Activated CD4-positive, alpha-beta T cell treated with anti-CD3 and anti-CD28 coated beads for 1 hour (primary cell): ENCODE results near the gene FOXK2.
A peak's percentile ranks its signal among the peaks of the same experiment; 100 is the strongest.
"Not testable (repeated sequence)": the region's sequence is repeated elsewhere in the genome, so short reads cannot be mapped to it uniquely, and the experiment has no call there.

Experiments
- DNase-seq: peaks from one replicate; pipeline ENCODE4 v3.0.0-alpha.2; 2020

Gene FOXK2

GRCh38 chr17:82495844-82496528 lies 23.5 kb upstream of the FOXK2 start:
- no peak for DNase-seq

- peak; percentile 81 for DNase-seq
Measured at GRCh38 chr17:82496529-82497434, 22.8 kb upstream of the FOXK2 start.

- DNase-seq: peak; percentile 23
Measured at GRCh38 chr17:82497483-82498405, 21.8 kb upstream of the FOXK2 start.

- no peak for DNase-seq
Measured at GRCh38 chr17:82502207-82502606, 17.3 kb upstream of the FOXK2 start.

- DNase-seq: no peak
Measured at GRCh38 chr17:82503094-82503727, 16.3 kb upstream of the FOXK2 start.

- DNase-seq: no peak
Measured at GRCh38 chr17:82503728-82504308, 15.7 kb upstream of the FOXK2 start.

- DNase-seq: no peak
Measured at GRCh38 chr17:82505296-82505695, 14.2 kb upstream of the FOXK2 start.

GRCh38 chr17:82506402-82506801 lies 13.1 kb upstream of the FOXK2 start:
- not testable (repeated sequence) for DNase-seq

GRCh38 chr17:82507631-82508175 lies 11.8 kb upstream of the FOXK2 start:
- DNase-seq: no peak

- DNase-seq: not testable (repeated sequence)
Measured at GRCh38 chr17:82511642-82512041, 7.9 kb upstream of the FOXK2 start.

GRCh38 chr17:82513864-82514263 lies 5.7 kb upstream of the FOXK2 start:
- DNase-seq: not testable (repeated sequence)

- no peak for DNase-seq
Measured at GRCh38 chr17:82517230-82517865, 2.2 kb upstream of the FOXK2 start.

GRCh38 chr17:82519971-82520903 lies 705 bp downstream of the FOXK2 start:
- DNase-seq: peak; percentile 14

GRCh38 chr17:82524540-82524939 lies 5.0 kb downstream of the FOXK2 start:
- no peak for DNase-seq

GRCh38 chr17:82525712-82526111 lies 6.2 kb downstream of the FOXK2 start:
- no peak for DNase-seq

GRCh38 chr17:82527898-82528297 lies 8.4 kb downstream of the FOXK2 start:
- DNase-seq: no peak

- no peak for DNase-seq
Measured at GRCh38 chr17:82528484-82529265, 9.1 kb downstream of the FOXK2 start.

- DNase-seq: no peak
Measured at GRCh38 chr17:82529914-82530300, 10.4 kb downstream of the FOXK2 start.

GRCh38 chr17:82531431-82531881 lies 11.9 kb downstream of the FOXK2 start:
- DNase-seq: no peak
